Smooth muscle cell (in vitro differentiated cells): Measurements from ENCODE around the gene DIDO1. TPM values are rescaled to one million over a fixed set of nuclear protein-coding genes. Genes with fewer than 3 reads are reported as not detected.

Experiments
- DNase-seq: peaks from one replicate; lab custom pipeline; 2025; ENCODE audit not compliant: unreplicated experiment; lab: John Stamatoyannopoulos, UW
- H2AFZ ChIP-seq: fragments of 200-600 bp; sonication (generic); 2 replicates; pipeline ENCODE4 v1.6.0; 2016; ENCODE audit warnings: antibody characterized with exemption, low read depth, mild to moderate bottlenecking
- H3F3A ChIP-seq: fragments of 200-600 bp; sonication (generic); 2 replicates; pipeline ENCODE4 v1.6.0; 2017; ENCODE audit warnings: antibody characterized with exemption, low read depth
- H3K27ac ChIP-seq: fragments of 200-600 bp; sonication (generic); 2 replicates; pipeline ENCODE4 v1.5.1; 2016; ENCODE audit warnings: low read depth, mild to moderate bottlenecking
- H3K27me3 ChIP-seq: fragments of 200-600 bp; sonication (generic); 2 replicates; pipeline ENCODE4 v1.6.1; 2016; ENCODE audit warnings: low read depth, mild to moderate bottlenecking
- H3K36me3 ChIP-seq: fragments of 200-600 bp; sonication (generic); 2 replicates; pipeline ENCODE4 v1.5.1; 2016; ENCODE audit warnings: low read depth
- H3K4me1 ChIP-seq: fragments of 200-600 bp; sonication (generic); 2 replicates; pipeline ENCODE4 v1.5.1; 2016; ENCODE audit warnings: low read depth
- H3K4me2 ChIP-seq: fragments of 200-600 bp; sonication (generic); 2 replicates; pipeline ENCODE4 v1.6.0; 2016; ENCODE audit warnings: mild to moderate bottlenecking
- H3K4me3 ChIP-seq: fragments of 200-600 bp; sonication (generic); 2 replicates; pipeline ENCODE4 v1.5.1; 2016; ENCODE audit warnings: mild to moderate bottlenecking
- H3K79me2 ChIP-seq: fragments of 200-600 bp; sonication (generic); 2 replicates; pipeline ENCODE4 v1.6.0; 2016; ENCODE audit warnings: low read depth, mild to moderate bottlenecking
- H3K9ac ChIP-seq: fragments of 200-600 bp; sonication (generic); 2 replicates; pipeline ENCODE4 v1.6.0; 2016; ENCODE audit warnings: low read depth
- H3K9me3 ChIP-seq: fragments of 200-600 bp; sonication (generic); replicated peaks from 2 replicates; pipeline ENCODE4 v1.5.1; 2016; ENCODE audit warnings: low read depth
- H4K20me1 ChIP-seq: fragments of 200-600 bp; sonication (generic); 2 replicates; pipeline ENCODE4 v1.6.0; 2016; ENCODE audit warnings: low read depth
- WGBS: methylation state at CpG from one replicate; pipeline ENCODE4 v1.1.7; 2016; ENCODE audit warnings: low lambda C conversion rate; 5-methylcytosine and 5-hydroxymethylcytosine counted together
- polyA plus RNA-seq: library from polyadenylated mRNA; unstranded; fragments of >200 nt; fragmentation: Nextera tagmentation; extraction: Ambion mirVana; gene quantifications from 2 replicates; pipeline ENCODE4 v1.2.1, GENCODE V29; 2016
- total RNA-seq: library from RNA; depleted of rRNA; stranded (reverse); fragments of >200 nt; gene quantifications from 2 replicates; pipeline ENCODE4 v1.2.3, GENCODE V29; 2014
- TF ChIP-seq, protein P1 (sequence below): fragments of 200-600 bp; sonication (generic); IDR thresholded peaks from 2 replicates; pipeline ENCODE4 v1.5.1; 2017; ENCODE audit warnings: borderline replicate concordance, mild to moderate bottlenecking, antibody characterized with exemption; ENCODE audit not compliant: insufficient read depth, poor library complexity, severe bottlenecking

The DIDO1 gene
- total and polyA plus RNA-seq, 2 experiments from 2014 or later, result 16.0 to 25.8 TPM

DNA sequence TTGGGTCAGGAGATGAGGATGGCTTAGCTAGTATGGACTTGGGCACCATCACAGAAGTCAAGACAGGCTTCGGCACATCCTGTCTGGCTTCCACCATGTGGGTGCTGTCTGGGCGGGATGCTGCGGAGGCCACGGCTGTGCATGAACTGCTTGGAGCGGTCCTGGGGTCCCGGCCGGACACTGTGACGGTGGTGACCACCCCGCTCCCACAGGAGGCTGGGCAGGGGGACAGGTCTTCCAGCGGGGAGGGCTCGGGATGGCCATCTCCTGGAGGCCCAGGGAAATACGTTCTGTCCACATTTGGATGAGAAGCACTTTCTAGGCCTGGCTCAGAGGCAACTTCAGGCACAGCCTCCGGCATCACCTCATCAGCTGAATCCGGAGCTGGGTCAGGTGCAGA is 32.6 kb downstream of the DIDO1 start:
- Histone ChIP-seq H3K27ac (no peak overlapping the region), H4K20me1 (peaks cover 19% of the 10 kb centered on the region), H3K4me3 (no peak overlapping the region), H3K9me3 (no peaks in the 10 kb centered on the region), H3F3A (no peaks in the 10 kb centered on the region), H2AFZ (no peak overlapping the region), H3K9ac (no peak overlapping the region), H3K4me2 (no peak overlapping the region), H3K4me1 (peaks cover 1% of the 10 kb centered on the region), H3K79me2 (peaks cover 11% of the 10 kb centered on the region), H3K27me3 (no peaks in the 10 kb centered on the region), H3K36me3 (peaks cover 10% of the 10 kb centered on the region)
- TF ChIP-seq, protein P1, sequence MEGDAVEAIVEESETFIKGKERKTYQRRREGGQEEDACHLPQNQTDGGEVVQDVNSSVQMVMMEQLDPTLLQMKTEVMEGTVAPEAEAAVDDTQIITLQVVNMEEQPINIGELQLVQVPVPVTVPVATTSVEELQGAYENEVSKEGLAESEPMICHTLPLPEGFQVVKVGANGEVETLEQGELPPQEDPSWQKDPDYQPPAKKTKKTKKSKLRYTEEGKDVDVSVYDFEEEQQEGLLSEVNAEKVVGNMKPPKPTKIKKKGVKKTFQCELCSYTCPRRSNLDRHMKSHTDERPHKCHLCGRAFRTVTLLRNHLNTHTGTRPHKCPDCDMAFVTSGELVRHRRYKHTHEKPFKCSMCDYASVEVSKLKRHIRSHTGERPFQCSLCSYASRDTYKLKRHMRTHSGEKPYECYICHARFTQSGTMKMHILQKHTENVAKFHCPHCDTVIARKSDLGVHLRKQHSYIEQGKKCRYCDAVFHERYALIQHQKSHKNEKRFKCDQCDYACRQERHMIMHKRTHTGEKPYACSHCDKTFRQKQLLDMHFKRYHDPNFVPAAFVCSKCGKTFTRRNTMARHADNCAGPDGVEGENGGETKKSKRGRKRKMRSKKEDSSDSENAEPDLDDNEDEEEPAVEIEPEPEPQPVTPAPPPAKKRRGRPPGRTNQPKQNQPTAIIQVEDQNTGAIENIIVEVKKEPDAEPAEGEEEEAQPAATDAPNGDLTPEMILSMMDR, result no peak
- no peak for DNase-seq
- WGBS, result 97% methylated on average over 14 of the region's 14 CpGs

DNA sequence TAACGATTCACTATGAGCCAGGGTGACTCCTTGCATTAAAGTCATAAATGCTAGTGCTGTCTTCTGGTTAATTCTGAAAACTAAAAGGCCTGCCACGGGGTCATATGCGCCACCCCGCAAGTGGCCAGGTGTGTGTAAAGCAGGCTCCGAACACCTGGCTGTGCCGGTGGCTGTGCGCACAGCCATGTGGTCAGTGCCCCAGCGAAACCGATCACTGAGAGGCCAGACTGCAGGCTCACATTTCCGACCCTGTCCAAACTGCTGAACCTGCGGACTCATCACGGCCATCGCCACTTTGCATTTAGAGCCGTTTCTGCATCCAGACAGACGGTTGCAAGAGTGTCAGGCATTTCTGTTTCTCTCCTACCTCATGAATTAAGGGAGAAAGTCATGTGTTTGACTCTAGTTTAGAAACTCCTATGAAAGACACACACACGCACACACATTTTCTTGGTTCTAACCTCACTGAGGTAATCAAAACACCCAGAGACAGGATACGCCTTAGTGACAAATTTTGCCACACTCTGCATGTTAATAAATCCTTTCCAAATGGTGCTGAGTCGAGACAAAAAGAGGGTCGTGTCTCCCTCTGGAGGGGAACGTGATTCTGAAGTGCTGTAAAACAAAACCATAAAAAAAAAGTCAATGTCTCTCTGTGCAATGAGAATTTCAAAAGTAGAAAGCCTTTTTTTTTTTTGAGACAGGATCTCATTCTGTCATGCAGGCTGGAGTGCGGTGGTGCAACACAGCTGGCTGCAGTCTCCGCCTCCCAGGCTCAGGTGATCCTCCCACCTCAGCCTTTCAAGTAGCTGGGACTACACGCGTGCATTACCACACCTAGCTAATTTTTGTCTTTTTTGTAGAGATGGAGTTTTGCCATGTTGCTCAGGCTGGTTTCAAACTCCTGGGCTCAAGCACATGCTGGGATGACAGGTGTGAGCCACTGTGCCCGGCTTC is 33.7 kb downstream of the DIDO1 start:
- H4K20me1 ChIP-seq, result peaks cover 19% of the 10 kb centered on the region
- H3K4me2 ChIP-seq, result no peak overlapping the region
- no peaks in the 10 kb centered on the region for H3K4me1 ChIP-seq
- no peaks in the 10 kb centered on the region for H3K27me3 ChIP-seq
- H3K36me3 ChIP-seq, result peaks cover 10% of the 10 kb centered on the region
- H3K9ac ChIP-seq, result no peak overlapping the region
- H3K9me3 ChIP-seq, result no peaks in the 10 kb centered on the region
- TF ChIP-seq, protein P1, result no peak
- H3F3A ChIP-seq, result peaks cover 9% of the 10 kb centered on the region
- 94% methylated on average over 25 of the region's 25 CpGs for WGBS
- H3K4me3 ChIP-seq, result no peak overlapping the region
- no peak overlapping the region for H2AFZ ChIP-seq
- no peak overlapping the region for H3K27ac ChIP-seq
- peaks cover 11% of the 10 kb centered on the region for H3K79me2 ChIP-seq
- no peak for DNase-seq

DNA sequence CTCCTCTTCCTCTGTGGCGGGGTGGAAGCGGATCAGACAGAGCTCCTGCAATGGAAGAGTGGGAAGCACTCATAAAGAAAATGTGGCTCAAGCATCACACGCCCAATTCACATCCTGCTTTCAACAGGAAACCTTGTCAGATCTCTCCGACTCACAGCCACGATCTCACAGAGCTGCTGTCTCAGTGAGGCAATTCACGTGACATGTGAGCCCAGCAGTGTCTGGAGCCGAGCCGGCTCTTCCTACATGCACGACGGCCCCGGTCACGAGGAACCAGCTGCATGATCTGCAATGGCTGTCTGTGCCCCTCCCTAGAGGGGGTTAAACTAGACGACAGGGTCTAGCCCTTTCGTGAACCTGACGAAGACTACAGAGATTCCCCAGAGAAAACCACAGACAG is 35.2 kb downstream of the DIDO1 start:
- no peak overlapping the region for H2AFZ ChIP-seq
- peaks cover 10% of the 10 kb centered on the region for H3K36me3 ChIP-seq
- H3K27ac ChIP-seq, result no peak overlapping the region
- H4K20me1 ChIP-seq, result peaks cover 14% of the 10 kb centered on the region
- WGBS, result 82% methylated on average over 15 of the region's 15 CpGs
- H3K4me2 ChIP-seq, result no peak overlapping the region
- H3F3A ChIP-seq, result peaks cover 9% of the 10 kb centered on the region
- H3K4me3 ChIP-seq, result no peak overlapping the region
- TF ChIP-seq, protein P1, result no peak
- H3K9ac ChIP-seq, result no peak overlapping the region
- H3K27me3 ChIP-seq, result no peaks in the 10 kb centered on the region
- no peak for DNase-seq
- no peaks in the 10 kb centered on the region for H3K9me3 ChIP-seq
- H3K79me2 ChIP-seq, result peaks cover 11% of the 10 kb centered on the region
- no peaks in the 10 kb centered on the region for H3K4me1 ChIP-seq
